ENCODE measurements around the gene MIS12.
A peak's percentile ranks its signal among the peaks of the same experiment; 100 is the strongest.

Gene MIS12

GRCh38 chr17:5486206-5487124 is at the start of gene MIS12:
MIS12 (plus strand) TSS chr17:5486566; CDS start chr17:5488863, 2,297 bp downstream.
- DNase-seq, result peak; percentile 94

- no peak for DNase-seq
Observed at GRCh38 chr17:5437721-5438317, 48.5 kb upstream of the MIS12 start.

GRCh38 chr17:5438716-5439445 is 47.5 kb upstream of the MIS12 start, which contains the start of gene C1QBP:
C1QBP (minus strand) TSS chr17:5439155; CDS start chr17:5439073, 82 bp downstream.
- peak; percentile 93 for DNase-seq

GRCh38 chr17:5439446-5439764 is 47.0 kb upstream of the MIS12 start:
- DNase-seq, result no peak

GRCh38 chr17:5443728-5444127 is 42.6 kb upstream of the MIS12 start:
- no peak for DNase-seq

GRCh38 chr17:5444209-5444608 is 42.2 kb upstream of the MIS12 start:
- no peak for DNase-seq

- no peak for DNase-seq
Observed at GRCh38 chr17:5446786-5447185, 39.6 kb upstream of the MIS12 start.

- DNase-seq, result no peak
Observed at GRCh38 chr17:5464717-5465507, 21.5 kb upstream of the MIS12 start.

- DNase-seq, result no peak
Observed at GRCh38 chr17:5466295-5466694, 20.1 kb upstream of the MIS12 start.

GRCh38 chr17:5467416-5467815 is 18.9 kb upstream of the MIS12 start:
- no peak for DNase-seq

GRCh38 chr17:5468075-5468473 is 18.3 kb upstream of the MIS12 start:
- DNase-seq, result peak; percentile 24

- DNase-seq, result no peak
Observed at GRCh38 chr17:5472511-5472910, 13.9 kb upstream of the MIS12 start.

- DNase-seq, result no peak
Observed at GRCh38 chr17:5473906-5474305, 12.5 kb upstream of the MIS12 start.

- no peak for DNase-seq
Observed at GRCh38 chr17:5478992-5479391, 7.4 kb upstream of the MIS12 start.

- no peak for DNase-seq
Observed at GRCh38 chr17:5480962-5481361, 5.4 kb upstream of the MIS12 start.

- DNase-seq, result no peak
Observed at GRCh38 chr17:5481451-5481850, 4.9 kb upstream of the MIS12 start.

GRCh38 chr17:5485270-5486205 is 828 bp upstream of the MIS12 start, which contains the start of gene DERL2:
DERL2 (minus strand) TSS chr17:5486178; CDS start chr17:5486161, 17 bp downstream.
- DNase-seq, result no peak

GRCh38 chr17:5488752-5489151 is 2.4 kb downstream of the MIS12 start:
- DNase-seq, result no peak

GRCh38 chr17:5492970-5493369 is 6.6 kb downstream of the MIS12 start:
- DNase-seq, result no peak

GRCh38 chr17:5499476-5500231 is 13.3 kb downstream of the MIS12 start:
- DNase-seq, result no peak

GRCh38 chr17:5500247-5500588 is 13.9 kb downstream of the MIS12 start:
- DNase-seq, result no peak
